ENCODE data around the gene CERK. TPM values are rescaled to one million over a fixed set of nuclear protein-coding genes. Genes with fewer than 3 reads are reported as not detected.

Gene CERK
- total RNA-seq, 4 donors from 2014 or later, result 17.8 to 69.1 (median 36.1) TPM

DNA sequence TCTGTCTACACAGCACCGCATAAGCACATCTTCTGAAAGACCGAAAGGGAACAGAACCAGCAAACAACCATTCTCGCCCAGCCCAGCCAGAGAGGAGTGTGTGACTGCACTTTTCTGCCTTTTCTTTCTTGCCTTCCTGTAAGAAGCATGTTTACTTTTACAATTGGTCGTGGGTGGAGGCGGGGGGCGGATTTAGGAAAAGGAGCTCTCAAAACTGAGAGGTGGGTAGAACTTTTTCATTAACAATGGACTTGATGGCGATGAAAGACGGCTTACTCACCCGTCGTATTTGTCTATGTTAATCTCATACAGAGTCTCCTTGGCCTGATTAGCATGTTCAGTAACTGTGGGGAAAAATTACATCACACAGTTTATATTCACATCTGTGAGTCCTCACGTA lies 27.2 kb downstream of the CERK start:
- TF ChIP-seq, protein P1, sequence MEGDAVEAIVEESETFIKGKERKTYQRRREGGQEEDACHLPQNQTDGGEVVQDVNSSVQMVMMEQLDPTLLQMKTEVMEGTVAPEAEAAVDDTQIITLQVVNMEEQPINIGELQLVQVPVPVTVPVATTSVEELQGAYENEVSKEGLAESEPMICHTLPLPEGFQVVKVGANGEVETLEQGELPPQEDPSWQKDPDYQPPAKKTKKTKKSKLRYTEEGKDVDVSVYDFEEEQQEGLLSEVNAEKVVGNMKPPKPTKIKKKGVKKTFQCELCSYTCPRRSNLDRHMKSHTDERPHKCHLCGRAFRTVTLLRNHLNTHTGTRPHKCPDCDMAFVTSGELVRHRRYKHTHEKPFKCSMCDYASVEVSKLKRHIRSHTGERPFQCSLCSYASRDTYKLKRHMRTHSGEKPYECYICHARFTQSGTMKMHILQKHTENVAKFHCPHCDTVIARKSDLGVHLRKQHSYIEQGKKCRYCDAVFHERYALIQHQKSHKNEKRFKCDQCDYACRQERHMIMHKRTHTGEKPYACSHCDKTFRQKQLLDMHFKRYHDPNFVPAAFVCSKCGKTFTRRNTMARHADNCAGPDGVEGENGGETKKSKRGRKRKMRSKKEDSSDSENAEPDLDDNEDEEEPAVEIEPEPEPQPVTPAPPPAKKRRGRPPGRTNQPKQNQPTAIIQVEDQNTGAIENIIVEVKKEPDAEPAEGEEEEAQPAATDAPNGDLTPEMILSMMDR (IDR thresholded peaks at IDR 0.05; ENCODE audit: low read depth), result no peak

- TF ChIP-seq, protein P1 (IDR thresholded peaks at IDR 0.05; ENCODE audit: low read depth), result no peak
Observed at GRCh38 chr22:46708766-46709330, 29.2 kb downstream of the CERK start.

DNA sequence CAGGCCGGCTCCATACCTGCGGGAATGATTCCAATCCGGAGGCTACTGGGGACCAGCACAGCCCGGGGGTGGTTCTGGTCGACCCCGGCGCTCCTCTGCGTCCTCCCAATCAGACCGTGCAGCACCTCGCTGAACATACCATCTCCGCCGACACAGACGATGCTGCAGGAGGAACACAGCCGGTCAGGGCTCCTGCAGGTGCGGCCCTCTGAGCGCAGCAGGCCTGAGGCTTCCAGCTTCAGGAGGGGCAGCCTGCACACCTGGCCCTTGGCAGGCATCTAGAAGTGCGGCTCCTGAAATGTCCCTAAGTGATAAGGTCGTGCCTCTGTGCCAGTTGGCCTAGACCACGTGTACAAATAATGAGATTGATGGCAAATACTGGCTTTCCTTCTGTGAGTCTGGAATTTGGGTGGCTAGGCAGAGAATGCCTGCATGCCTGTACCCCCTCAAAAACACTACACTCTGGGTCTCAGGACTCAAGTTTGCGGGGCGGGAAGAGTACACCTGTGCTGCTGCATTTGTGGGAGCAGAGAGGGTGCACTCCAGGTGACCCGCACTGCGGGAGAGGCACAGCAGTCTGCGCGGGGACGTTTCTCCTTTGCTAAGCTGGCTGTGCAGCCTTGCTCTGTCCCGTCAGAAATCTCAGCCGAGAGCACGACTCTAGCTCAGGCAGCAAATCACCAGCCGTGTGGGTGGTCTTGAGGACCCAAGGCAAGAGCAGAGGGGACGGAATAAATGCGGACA lies 30.1 kb downstream of the CERK start:
- TF ChIP-seq, protein P1 (IDR thresholded peaks at IDR 0.05; ENCODE audit: low read depth), result no peak

GRCh38 chr22:46707305-46707704 lies 30.7 kb downstream of the CERK start:
- TF ChIP-seq, protein P1 (IDR thresholded peaks at IDR 0.05; ENCODE audit: low read depth), result no peak

DNA sequence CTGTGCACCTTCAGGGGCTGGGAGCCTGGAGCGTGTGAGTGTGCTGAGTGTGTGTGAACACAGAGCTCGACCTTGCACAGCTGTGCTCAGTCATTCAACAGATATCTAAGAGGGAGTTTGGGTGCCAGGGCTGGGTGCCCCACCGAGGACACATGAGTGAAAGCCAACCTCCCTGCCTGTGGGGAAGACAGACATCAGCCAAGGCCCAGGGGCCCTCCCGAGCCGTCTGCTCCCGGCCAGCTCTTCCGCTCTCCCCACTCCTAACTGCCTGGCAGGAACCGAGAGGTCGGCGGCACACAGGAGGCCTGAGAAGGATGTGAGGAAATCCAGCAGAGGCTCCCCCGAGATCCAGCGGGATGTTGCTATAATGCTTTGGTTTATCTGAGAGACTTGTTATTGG lies 32.0 kb downstream of the CERK start:
- TF ChIP-seq, protein P1 (IDR thresholded peaks at IDR 0.05; ENCODE audit: low read depth), result no peak

DNA sequence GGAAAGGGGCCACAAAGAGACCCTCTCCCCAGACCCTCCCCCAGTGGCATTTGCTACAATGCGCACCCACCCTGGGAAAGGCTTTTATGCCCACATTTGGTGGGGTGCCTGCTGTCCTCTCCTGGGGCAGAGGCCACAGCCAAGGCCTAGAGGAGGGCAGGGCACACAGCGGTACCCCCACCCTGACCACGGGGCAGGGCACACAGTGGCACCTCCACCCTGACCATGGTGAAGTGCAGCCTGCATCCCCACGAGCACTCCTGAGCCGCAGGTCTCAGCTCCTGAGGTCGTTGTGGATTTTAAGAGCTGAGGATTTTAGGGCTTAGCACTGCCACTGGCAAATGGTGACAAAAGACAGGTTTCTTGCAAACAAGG lies 34.1 kb downstream of the CERK start:
- TF ChIP-seq, protein P1 (IDR thresholded peaks at IDR 0.05; ENCODE audit: low read depth), result no peak

DNA sequence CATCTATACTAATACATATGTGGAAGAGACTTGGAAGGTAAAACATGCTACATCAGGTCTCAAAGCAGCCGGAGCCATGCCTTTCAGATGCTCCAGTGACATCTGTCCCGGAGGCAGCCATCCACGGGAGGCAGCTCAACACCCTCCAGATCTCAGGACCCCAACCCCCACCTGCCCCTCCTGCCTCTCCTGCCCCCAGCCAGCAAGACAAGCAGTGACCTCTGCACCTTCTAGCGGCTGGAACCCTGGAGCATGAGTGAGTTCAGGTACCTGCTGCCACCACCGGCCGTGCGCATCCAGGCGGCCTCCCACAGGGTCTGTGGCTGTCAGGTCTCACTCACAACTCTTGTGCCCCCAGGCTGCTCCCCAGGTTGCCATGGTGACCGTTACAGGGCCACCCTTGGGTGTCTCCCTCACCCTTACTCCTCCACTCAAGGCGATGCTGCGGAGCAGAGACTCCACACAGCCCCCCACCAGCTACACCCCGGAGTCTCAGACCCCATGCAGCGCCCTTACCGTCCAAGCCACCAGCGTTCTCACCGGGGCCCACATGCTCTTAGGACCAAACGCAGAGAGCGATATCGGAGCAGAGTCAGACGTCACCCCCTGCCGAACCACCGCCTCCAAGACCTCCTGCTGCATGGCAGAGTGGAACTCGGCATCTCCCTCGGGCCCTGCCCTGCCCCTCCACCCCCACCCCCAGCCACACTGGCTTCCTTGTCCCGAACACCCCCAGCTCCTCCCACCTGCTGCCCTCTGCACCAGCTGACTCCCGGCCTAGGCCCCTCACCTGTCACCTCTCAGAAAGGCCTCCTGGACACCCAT lies 34.7 kb downstream of the CERK start:
- TF ChIP-seq, protein P1 (IDR thresholded peaks at IDR 0.05; ENCODE audit: low read depth), result no peak
